ENCODE measurements around the gene GASK1A. TPM values are rescaled to one million over a fixed set of nuclear protein-coding genes. Genes with fewer than 3 reads are reported as not detected.
"Not testable (repeated sequence)": the region's sequence is repeated elsewhere in the genome, so short reads cannot be mapped to it uniquely, and the experiment has no call there.

The GASK1A gene
- total RNA-seq, 1 donor from 2014 or later: not detected

- DNase-seq (ENCODE audit: extremely low read depth, low read depth, low spot score): no peak
These were observed 51.2 kb downstream of the GASK1A start for GRCh38 chr3:43030162-43030935.

GRCh38 chr3:43031485-43031884 is 52.4 kb downstream of the GASK1A start:
- DNase-seq (ENCODE audit: extremely low read depth, low read depth, low spot score): no peak

- DNase-seq (ENCODE audit: extremely low read depth, low read depth, low spot score): no peak
These were observed 52.9 kb downstream of the GASK1A start for GRCh38 chr3:43031889-43032545.

- no peak for DNase-seq (ENCODE audit: extremely low read depth, low read depth, low spot score)
These were observed 53.8 kb downstream of the GASK1A start for GRCh38 chr3:43032646-43033628.

- DNase-seq (ENCODE audit: extremely low read depth, low read depth, low spot score): no peak
These were observed 55.1 kb downstream of the GASK1A start for GRCh38 chr3:43034200-43034599.

- DNase-seq (ENCODE audit: extremely low read depth, low read depth, low spot score): no peak
These were observed 55.8 kb downstream of the GASK1A start for GRCh38 chr3:43034911-43035310.

- no peak for DNase-seq (ENCODE audit: extremely low read depth, low read depth, low spot score)
These were observed 56.8 kb downstream of the GASK1A start for GRCh38 chr3:43035801-43036365.

- DNase-seq (ENCODE audit: extremely low read depth, low read depth, low spot score): no peak
These were observed 57.7 kb downstream of the GASK1A start for GRCh38 chr3:43036621-43037423.

- DNase-seq (ENCODE audit: extremely low read depth, low read depth, low spot score): no peak
These were observed 58.9 kb downstream of the GASK1A start for GRCh38 chr3:43038010-43038409.

- no peak for DNase-seq (ENCODE audit: extremely low read depth, low read depth, low spot score)
These were observed 62.4 kb downstream of the GASK1A start for GRCh38 chr3:43041517-43041916.

GRCh38 chr3:43043071-43043766 is 64.1 kb downstream of the GASK1A start:
- no peak for DNase-seq (ENCODE audit: extremely low read depth, low read depth, low spot score)

- DNase-seq (ENCODE audit: extremely low read depth, low read depth, low spot score): no peak
These were observed 64.7 kb downstream of the GASK1A start for GRCh38 chr3:43043793-43044192.

GRCh38 chr3:43045079-43045478 is 66.0 kb downstream of the GASK1A start:
- not testable (repeated sequence) for DNase-seq (ENCODE audit: extremely low read depth, low read depth, low spot score)

GRCh38 chr3:43046583-43046982 is 67.5 kb downstream of the GASK1A start:
- no peak for DNase-seq (ENCODE audit: extremely low read depth, low read depth, low spot score)

- DNase-seq (ENCODE audit: extremely low read depth, low read depth, low spot score): no peak
These were observed 69.4 kb downstream of the GASK1A start for GRCh38 chr3:43048470-43048869.

- DNase-seq (ENCODE audit: extremely low read depth, low read depth, low spot score): no peak
These were observed 74.2 kb downstream of the GASK1A start for GRCh38 chr3:43053291-43053690.

- DNase-seq (ENCODE audit: extremely low read depth, low read depth, low spot score): no peak
These were observed 75.6 kb downstream of the GASK1A start for GRCh38 chr3:43054754-43055153.

- no peak for DNase-seq (ENCODE audit: extremely low read depth, low read depth, low spot score)
These were observed 76.3 kb downstream of the GASK1A start for GRCh38 chr3:43055393-43055792.
